ENCODE measurements around the gene JMJD8.

JMJD8 gene

GRCh38 chr16:637081-638018 lies 46.8 kb downstream of the JMJD8 start:
- peak; percentile 87 for DNase-seq

GRCh38 chr16:636206-637080 lies 47.7 kb downstream of the JMJD8 start, which contains the start of gene METTL26:
METTL26 (minus strand) TSS chr16:636305; CDS start chr16:636290, 15 bp downstream.
- DNase-seq = peak; percentile 94

GRCh38 chr16:635573-636205 lies 48.4 kb downstream of the JMJD8 start:
- DNase-seq = no peak

GRCh38 chr16:634996-635395 lies 49.1 kb downstream of the JMJD8 start:
- no peak for DNase-seq

GRCh38 chr16:634051-634670 lies 50.0 kb downstream of the JMJD8 start:
- DNase-seq = no peak

DNA sequence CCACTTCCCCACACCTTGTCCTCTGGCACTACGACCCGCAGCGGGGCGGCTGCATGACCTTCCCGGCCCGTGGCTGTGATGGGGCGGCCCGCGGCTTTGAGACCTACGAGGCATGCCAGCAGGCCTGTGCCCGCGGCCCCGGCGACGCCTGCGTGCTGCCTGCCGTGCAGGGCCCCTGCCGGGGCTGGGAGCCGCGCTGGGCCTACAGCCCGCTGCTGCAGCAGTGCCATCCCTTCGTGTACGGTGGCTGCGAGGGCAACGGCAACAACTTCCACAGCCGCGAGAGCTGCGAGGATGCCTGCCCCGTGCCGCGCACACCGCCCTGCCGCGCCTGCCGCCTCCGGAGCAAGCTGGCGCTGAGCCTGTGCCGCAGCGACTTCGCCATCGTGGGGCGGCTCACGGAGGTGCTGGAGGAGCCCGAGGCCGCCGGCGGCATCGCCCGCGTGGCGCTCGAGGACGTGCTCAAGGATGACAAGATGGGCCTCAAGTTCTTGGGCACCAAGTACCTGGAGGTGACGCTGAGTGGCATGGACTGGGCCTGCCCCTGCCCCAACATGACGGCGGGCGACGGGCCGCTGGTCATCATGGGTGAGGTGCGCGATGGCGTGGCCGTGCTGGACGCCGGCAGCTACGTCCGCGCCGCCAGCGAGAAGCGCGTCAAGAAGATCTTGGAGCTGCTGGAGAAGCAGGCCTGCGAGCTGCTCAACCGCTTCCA lies 50.6 kb downstream of the JMJD8 start:
- DNase-seq = no peak

DNA sequence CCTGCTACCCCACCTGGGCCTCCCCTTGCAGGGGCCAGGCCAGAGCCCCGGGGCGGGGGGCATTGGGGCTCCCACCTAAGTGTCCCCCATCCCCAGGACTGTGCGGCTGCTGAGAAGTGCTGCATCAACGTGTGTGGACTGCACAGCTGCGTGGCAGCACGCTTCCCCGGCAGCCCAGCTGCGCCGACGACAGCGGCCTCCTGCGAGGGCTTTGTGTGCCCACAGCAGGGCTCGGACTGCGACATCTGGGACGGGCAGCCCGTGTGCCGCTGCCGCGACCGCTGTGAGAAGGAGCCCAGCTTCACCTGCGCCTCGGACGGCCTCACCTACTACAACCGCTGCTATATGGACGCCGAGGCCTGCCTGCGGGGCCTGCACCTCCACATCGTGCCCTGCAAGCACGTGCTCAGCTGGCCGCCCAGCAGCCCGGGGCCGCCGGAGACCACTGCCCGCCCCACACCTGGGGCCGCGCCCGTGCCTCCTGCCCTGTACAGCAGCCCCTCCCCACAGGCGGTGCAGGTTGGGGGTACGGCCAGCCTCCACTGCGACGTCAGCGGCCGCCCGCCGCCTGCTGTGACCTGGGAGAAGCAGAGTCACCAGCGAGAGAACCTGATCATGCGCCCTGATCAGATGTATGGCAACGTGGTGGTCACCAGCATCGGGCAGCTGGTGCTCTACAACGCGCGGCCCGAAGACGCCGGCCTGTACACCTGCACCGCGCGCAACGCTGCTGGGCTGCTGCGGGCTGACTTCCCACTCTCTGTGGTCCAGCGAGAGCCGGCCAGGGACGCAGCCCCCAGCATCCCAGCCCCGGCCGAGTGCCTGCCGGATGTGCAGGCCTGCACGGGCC lies 51.4 kb downstream of the JMJD8 start:
- no peak for DNase-seq

DNA sequence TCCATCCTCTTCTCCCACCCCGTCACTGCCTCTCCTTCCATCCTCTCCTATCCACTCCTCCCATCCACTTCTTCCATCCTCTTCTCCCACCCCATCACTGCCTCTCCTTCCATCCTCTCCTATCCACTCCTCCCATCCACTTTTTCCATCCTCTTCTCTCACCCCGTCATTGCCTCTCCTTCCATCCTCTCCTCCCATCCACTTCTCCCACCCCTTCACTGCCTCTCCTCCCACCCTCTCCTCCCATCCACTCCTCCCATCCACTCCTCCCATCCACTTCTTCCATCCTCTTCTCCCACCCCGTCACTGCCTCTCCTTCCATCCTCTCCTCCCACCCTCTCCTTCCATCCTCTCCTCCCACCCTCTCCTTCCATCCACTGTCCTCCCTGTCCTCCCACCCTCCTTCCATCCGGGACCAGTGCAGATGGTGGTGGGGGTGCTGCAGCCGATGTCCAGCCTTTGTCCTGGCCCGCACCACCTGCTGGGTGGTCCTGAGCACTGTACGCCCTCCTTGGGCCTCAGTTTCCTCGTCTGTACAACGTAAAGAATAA lies 52.3 kb downstream of the JMJD8 start:
- no peak for DNase-seq
